Smooth muscle cell (in vitro differentiated cells): ENCODE data around the gene COMMD9. TPM values are rescaled to one million over a fixed set of nuclear protein-coding genes. Genes with fewer than 3 reads are reported as not detected.

ENCODE experiments used
- DNase-seq: peaks from one replicate; lab custom pipeline; 2025; ENCODE audit not compliant: unreplicated experiment; lab: John Stamatoyannopoulos, UW
- H2AFZ ChIP-seq: fragments of 200-600 bp; sonication (generic); 2 replicates; pipeline ENCODE4 v1.6.0; 2016; ENCODE audit warnings: antibody characterized with exemption, low read depth, mild to moderate bottlenecking
- H3F3A ChIP-seq: fragments of 200-600 bp; sonication (generic); 2 replicates; pipeline ENCODE4 v1.6.0; 2017; ENCODE audit warnings: antibody characterized with exemption, low read depth
- H3K27ac ChIP-seq: fragments of 200-600 bp; sonication (generic); 2 replicates; pipeline ENCODE4 v1.5.1; 2016; ENCODE audit warnings: low read depth, mild to moderate bottlenecking
- H3K27me3 ChIP-seq: fragments of 200-600 bp; sonication (generic); 2 replicates; pipeline ENCODE4 v1.6.1; 2016; ENCODE audit warnings: low read depth, mild to moderate bottlenecking
- H3K36me3 ChIP-seq: fragments of 200-600 bp; sonication (generic); 2 replicates; pipeline ENCODE4 v1.5.1; 2016; ENCODE audit warnings: low read depth
- H3K4me1 ChIP-seq: fragments of 200-600 bp; sonication (generic); 2 replicates; pipeline ENCODE4 v1.5.1; 2016; ENCODE audit warnings: low read depth
- H3K4me2 ChIP-seq: fragments of 200-600 bp; sonication (generic); 2 replicates; pipeline ENCODE4 v1.6.0; 2016; ENCODE audit warnings: mild to moderate bottlenecking
- H3K4me3 ChIP-seq: fragments of 200-600 bp; sonication (generic); 2 replicates; pipeline ENCODE4 v1.5.1; 2016; ENCODE audit warnings: mild to moderate bottlenecking
- H3K79me2 ChIP-seq: fragments of 200-600 bp; sonication (generic); 2 replicates; pipeline ENCODE4 v1.6.0; 2016; ENCODE audit warnings: low read depth, mild to moderate bottlenecking
- H3K9ac ChIP-seq: fragments of 200-600 bp; sonication (generic); 2 replicates; pipeline ENCODE4 v1.6.0; 2016; ENCODE audit warnings: low read depth
- H3K9me3 ChIP-seq: fragments of 200-600 bp; sonication (generic); replicated peaks from 2 replicates; pipeline ENCODE4 v1.5.1; 2016; ENCODE audit warnings: low read depth
- H4K20me1 ChIP-seq: fragments of 200-600 bp; sonication (generic); 2 replicates; pipeline ENCODE4 v1.6.0; 2016; ENCODE audit warnings: low read depth
- CTCF ChIP-seq: fragments of 200-600 bp; sonication (generic); IDR thresholded peaks from 2 replicates; pipeline ENCODE4 v1.5.1; 2017; ENCODE audit warnings: borderline replicate concordance, mild to moderate bottlenecking, antibody characterized with exemption; ENCODE audit not compliant: insufficient read depth, poor library complexity, severe bottlenecking
- WGBS: methylation state at CpG from one replicate; pipeline ENCODE4 v1.1.7; 2016; ENCODE audit warnings: low lambda C conversion rate; 5-methylcytosine and 5-hydroxymethylcytosine counted together
- polyA plus RNA-seq: library from polyadenylated mRNA; unstranded; fragments of >200 nt; fragmentation: Nextera tagmentation; extraction: Ambion mirVana; gene quantifications from 2 replicates; pipeline ENCODE4 v1.2.1, GENCODE V29; 2016
- total RNA-seq: library from RNA; depleted of rRNA; stranded (reverse); fragments of >200 nt; gene quantifications from 2 replicates; pipeline ENCODE4 v1.2.3, GENCODE V29; 2014

The COMMD9 gene
- total and polyA plus RNA-seq, 2 experiments from 2014 or later = 35.9 to 83.0 TPM

GRCh38 chr11:36317992-36318391 is 28.8 kb upstream of the COMMD9 start:
- Histone ChIP-seq H3K4me2 (no peak overlapping the region), H3K9ac (no peak overlapping the region), H3K79me2 (no peaks in the 10 kb centered on the region), H4K20me1 (no peaks in the 10 kb centered on the region), H3K27ac (no peak overlapping the region), H3K9me3 (no peaks in the 10 kb centered on the region), H3F3A (no peaks in the 10 kb centered on the region), H3K4me1 (no peaks in the 10 kb centered on the region), H3K36me3 (no peaks in the 10 kb centered on the region), H3K27me3 (no peaks in the 10 kb centered on the region), H2AFZ (no peak overlapping the region), H3K4me3 (no peak overlapping the region)
- TF ChIP-seq CTCF = no peak
- DNase-seq = no peak
- 73% methylated on average over 2 of the region's 2 CpGs for WGBS

GRCh38 chr11:36316049-36316448 is 26.8 kb upstream of the COMMD9 start:
- Histone ChIP-seq H3F3A (no peaks in the 10 kb centered on the region), H3K27ac (no peak overlapping the region), H3K4me1 (no peaks in the 10 kb centered on the region), H3K79me2 (no peaks in the 10 kb centered on the region), H3K4me2 (no peak overlapping the region), H4K20me1 (no peaks in the 10 kb centered on the region), H3K4me3 (no peak overlapping the region), H2AFZ (no peak overlapping the region), H3K9me3 (no peaks in the 10 kb centered on the region), H3K9ac (no peak overlapping the region), H3K27me3 (no peaks in the 10 kb centered on the region), H3K36me3 (no peaks in the 10 kb centered on the region)
- WGBS = 65% methylated on average over 3 of the region's 3 CpGs
- no peak for TF ChIP-seq CTCF
- no peak for DNase-seq

GRCh38 chr11:36314434-36314767 is 25.2 kb upstream of the COMMD9 start:
- Histone ChIP-seq H3K4me3 (no peak overlapping the region), H3K27ac (no peak overlapping the region), H3F3A (no peaks in the 10 kb centered on the region), H3K36me3 (no peaks in the 10 kb centered on the region), H2AFZ (no peak overlapping the region), H3K9ac (no peak overlapping the region), H4K20me1 (no peaks in the 10 kb centered on the region), H3K27me3 (no peaks in the 10 kb centered on the region), H3K79me2 (no peaks in the 10 kb centered on the region), H3K9me3 (no peaks in the 10 kb centered on the region), H3K4me1 (no peaks in the 10 kb centered on the region), H3K4me2 (no peak overlapping the region)
- WGBS = 90% methylated on average over 6 of the region's 6 CpGs
- no peak for DNase-seq
- TF ChIP-seq CTCF = no peak

GRCh38 chr11:36313750-36314433 is 24.7 kb upstream of the COMMD9 start:
- TF ChIP-seq CTCF = no peak

More at GRCh38 chr11:36313750-36314433, 24.7 kb upstream of the COMMD9 start:
- no peak for DNase-seq
- Histone ChIP-seq H3K9me3 (no peaks in the 10 kb centered on the region), H3K79me2 (no peaks in the 10 kb centered on the region), H3K9ac (no peak overlapping the region), H3K36me3 (no peaks in the 10 kb centered on the region), H4K20me1 (no peaks in the 10 kb centered on the region), H3K27me3 (no peaks in the 10 kb centered on the region), H3K27ac (no peak overlapping the region), H3K4me1 (no peaks in the 10 kb centered on the region), H3K4me2 (no peak overlapping the region), H2AFZ (no peak overlapping the region), H3F3A (no peaks in the 10 kb centered on the region), H3K4me3 (no peak overlapping the region)
- WGBS = 85% methylated on average over 3 of the region's 3 CpGs
